Measurements from ENCODE around the gene FGF18.

- TF ChIP-seq CTCF (conservative IDR thresholded peaks at IDR 0.05; ENCODE audit: low read depth in 2 of 2) (no peak), REST (IDR thresholded peaks at IDR 0.05; ENCODE audit: unreplicated experiment) (no peak), POLR2AphosphoS5 (IDR thresholded peaks at IDR 0.05; ENCODE audit: low read depth) (peak; percentile 92), STAT1 (IDR thresholded peaks at IDR 0.05; ENCODE audit: unreplicated experiment) (no peak), CREB1 (CRISPR knock-in tag; IDR thresholded peaks at IDR 0.05; ENCODE audit: low read depth) (0 out of 2 replicates have a peak, but pooled peaks have one; percentile 3)
These were observed 32.0 kb upstream of the FGF18 start, which contains the start of gene NPM1 for GRCh38 chr5:171387345-171387969.
